Neuron (in vitro differentiated cells): ENCODE measurements around the gene PTPRK.

Experiments
- H2AFZ ChIP-seq: one replicate; pipeline ENCODE4 v1.6.1; 2013; ENCODE audit warnings: low read depth, mild to moderate bottlenecking, inconsistent platforms, low read length, moderate library complexity
- H3K27me3 ChIP-seq: one replicate; pipeline ENCODE4 v1.6.1; 2013; ENCODE audit warnings: low read length; ENCODE audit not compliant: insufficient read depth
- H3K36me3 ChIP-seq: one replicate; pipeline ENCODE4 v1.6.1; 2013; ENCODE audit warnings: low read length; ENCODE audit not compliant: insufficient read depth
- H3K4me1 ChIP-seq: one replicate; pipeline ENCODE4 v1.6.1; 2013; ENCODE audit warnings: low read length; ENCODE audit not compliant: insufficient read depth
- H3K4me3 ChIP-seq: 2 replicates; pipeline ENCODE4 v1.5.1; 2013; ENCODE audit warnings: mild to moderate bottlenecking, low read length, moderate library complexity
- H3K9me3 ChIP-seq: one replicate; pipeline ENCODE4 v1.6.1; 2013; ENCODE audit warnings: low read length

The PTPRK gene

GRCh38 chr6:128371136-128371535 is 149.3 kb downstream of the PTPRK start:
- Histone ChIP-seq H2AFZ (no peak overlapping the region), H3K36me3 (peaks cover 3% of the 10 kb centered on the region), H3K4me3 (no peak overlapping the region), H3K4me1 (no peaks in the 10 kb centered on the region), H3K9me3 (peaks cover 5% of the 10 kb centered on the region), H3K27me3 (no peaks in the 10 kb centered on the region)

DNA sequence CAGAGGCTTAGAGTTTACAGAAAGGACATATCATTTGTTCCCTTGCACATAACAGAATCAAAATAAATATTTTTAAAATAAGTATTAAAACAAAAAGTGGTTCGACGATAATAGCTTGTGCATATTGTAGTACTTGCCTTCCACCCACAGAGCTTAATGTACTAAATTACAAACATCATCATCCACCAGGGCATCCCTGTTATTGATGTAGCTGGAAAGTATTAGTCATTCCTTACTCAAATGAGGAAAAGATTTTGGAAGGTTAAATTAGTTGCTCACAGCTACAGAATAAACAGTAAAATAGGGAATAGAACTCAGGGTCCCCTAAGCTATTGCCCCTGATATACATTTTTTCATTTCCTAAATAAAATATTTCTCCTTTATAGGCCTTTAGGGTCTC is 150.3 kb downstream of the PTPRK start:
- no peak overlapping the region for H2AFZ ChIP-seq
- no peak overlapping the region for H3K4me3 ChIP-seq
- peaks cover 3% of the 10 kb centered on the region for H3K36me3 ChIP-seq
- H3K27me3 ChIP-seq: no peaks in the 10 kb centered on the region
- no peaks in the 10 kb centered on the region for H3K9me3 ChIP-seq
- no peaks in the 10 kb centered on the region for H3K4me1 ChIP-seq

DNA sequence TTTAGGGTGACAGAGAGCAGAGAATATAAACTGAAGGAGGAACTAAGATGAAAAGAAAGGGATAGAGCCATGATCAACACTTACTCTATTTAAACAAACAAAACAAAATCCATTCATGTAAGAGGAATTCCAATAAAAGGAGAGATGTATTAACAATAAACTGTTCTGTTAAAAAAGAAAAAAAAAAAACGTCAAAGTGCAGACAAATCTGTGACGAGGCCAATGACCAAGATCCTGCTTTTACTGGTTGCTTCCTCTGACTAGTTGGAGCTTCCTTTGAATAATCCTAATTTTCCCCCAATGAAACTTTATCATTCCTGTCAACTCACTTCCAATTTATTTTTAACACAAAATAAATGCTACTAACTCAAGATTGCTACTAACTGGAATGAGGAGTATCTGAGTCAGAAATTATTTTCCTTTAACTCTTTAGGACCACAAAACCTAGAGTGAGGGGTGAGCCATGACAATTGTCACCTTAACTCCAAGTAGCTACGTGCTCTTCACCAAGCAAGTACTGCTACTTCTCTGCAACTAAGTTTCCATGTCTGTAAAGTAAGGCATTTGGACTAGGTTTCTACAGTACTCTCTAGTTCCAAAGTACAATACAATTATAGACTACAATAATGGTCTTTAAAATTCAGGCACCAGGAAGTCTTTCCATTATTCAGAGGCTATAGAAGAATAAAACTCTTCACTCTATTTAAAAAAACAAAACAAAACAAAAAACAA is 152.0 kb downstream of the PTPRK start:
- H2AFZ ChIP-seq: no peak overlapping the region
- H3K4me3 ChIP-seq: no peak overlapping the region
- H3K36me3 ChIP-seq: no peaks in the 10 kb centered on the region
- no peaks in the 10 kb centered on the region for H3K27me3 ChIP-seq
- no peaks in the 10 kb centered on the region for H3K9me3 ChIP-seq
- H3K4me1 ChIP-seq: no peaks in the 10 kb centered on the region

DNA sequence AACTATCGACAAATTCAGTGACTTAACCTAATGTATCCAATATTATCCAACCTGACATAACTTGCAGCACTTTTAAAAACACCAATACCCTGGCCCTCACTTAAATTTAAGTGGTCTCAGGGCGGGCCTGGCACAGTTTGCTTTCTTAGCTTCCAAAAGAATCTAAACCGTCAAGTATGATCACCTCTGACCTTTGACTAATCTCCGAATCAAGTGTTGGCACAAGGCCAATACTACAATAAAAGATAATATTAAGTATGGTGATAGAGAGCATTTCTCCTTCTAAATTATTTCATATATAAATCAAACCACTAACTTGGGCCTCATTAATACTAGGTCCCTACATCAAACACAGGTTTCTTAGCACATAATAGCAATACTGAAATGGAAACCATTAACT is 153.0 kb downstream of the PTPRK start:
- Histone ChIP-seq H3K4me3 (no peak overlapping the region), H2AFZ (no peak overlapping the region), H3K36me3 (no peaks in the 10 kb centered on the region), H3K4me1 (no peaks in the 10 kb centered on the region), H3K9me3 (no peaks in the 10 kb centered on the region), H3K27me3 (no peaks in the 10 kb centered on the region)

GRCh38 chr6:128365520-128366160 is 154.8 kb downstream of the PTPRK start:
- Histone ChIP-seq H3K27me3 (no peaks in the 10 kb centered on the region), H3K4me3 (no peak overlapping the region), H3K4me1 (no peaks in the 10 kb centered on the region), H3K9me3 (no peaks in the 10 kb centered on the region), H3K36me3 (no peaks in the 10 kb centered on the region), H2AFZ (no peak overlapping the region)

GRCh38 chr6:128364766-128365519 is 155.5 kb downstream of the PTPRK start:
- Histone ChIP-seq H3K36me3 (no peaks in the 10 kb centered on the region), H3K4me1 (no peaks in the 10 kb centered on the region)

GRCh38 chr6:128363020-128363813 is 157.2 kb downstream of the PTPRK start:
- H3K4me1 ChIP-seq: no peaks in the 10 kb centered on the region
- H3K27me3 ChIP-seq: no peaks in the 10 kb centered on the region
- no peaks in the 10 kb centered on the region for H3K9me3 ChIP-seq
- no peaks in the 10 kb centered on the region for H3K36me3 ChIP-seq
- H2AFZ ChIP-seq: no peak overlapping the region
- H3K4me3 ChIP-seq: no peak overlapping the region

More at GRCh38 chr6:128364766-128365519, 155.5 kb downstream of the PTPRK start:
- no peaks in the 10 kb centered on the region for H3K9me3 ChIP-seq
- no peak overlapping the region for H3K4me3 ChIP-seq
- no peaks in the 10 kb centered on the region for H3K27me3 ChIP-seq
- no peak overlapping the region for H2AFZ ChIP-seq

- no peaks in the 10 kb centered on the region for H3K9me3 ChIP-seq
- H3K4me3 ChIP-seq: no peak overlapping the region
- H3K4me1 ChIP-seq: no peaks in the 10 kb centered on the region
- H2AFZ ChIP-seq: no peak overlapping the region
- H3K36me3 ChIP-seq: no peaks in the 10 kb centered on the region
- H3K27me3 ChIP-seq: no peaks in the 10 kb centered on the region
Measured at GRCh38 chr6:128361378-128361777, 159.0 kb downstream of the PTPRK start.

GRCh38 chr6:128358244-128358776 is 162.1 kb downstream of the PTPRK start:
- Histone ChIP-seq H2AFZ (no peak overlapping the region), H3K4me3 (no peak overlapping the region), H3K36me3 (no peaks in the 10 kb centered on the region), H3K27me3 (no peaks in the 10 kb centered on the region), H3K4me1 (no peaks in the 10 kb centered on the region), H3K9me3 (no peaks in the 10 kb centered on the region)

GRCh38 chr6:128357392-128358130 is 162.8 kb downstream of the PTPRK start:
- Histone ChIP-seq H3K27me3 (no peaks in the 10 kb centered on the region), H3K36me3 (no peaks in the 10 kb centered on the region), H3K9me3 (no peaks in the 10 kb centered on the region), H3K4me3 (no peak overlapping the region), H3K4me1 (no peaks in the 10 kb centered on the region), H2AFZ (no peak overlapping the region)

- H3K36me3 ChIP-seq: no peaks in the 10 kb centered on the region
- H2AFZ ChIP-seq: no peak overlapping the region
Measured at GRCh38 chr6:128352366-128352765, 168.0 kb downstream of the PTPRK start.

GRCh38 chr6:128351255-128351514 is 169.2 kb downstream of the PTPRK start:
- no peak overlapping the region for H3K4me3 ChIP-seq

More at GRCh38 chr6:128352366-128352765, 168.0 kb downstream of the PTPRK start:
- no peaks in the 10 kb centered on the region for H3K27me3 ChIP-seq
- H3K4me3 ChIP-seq: no peak overlapping the region
- H3K4me1 ChIP-seq: no peaks in the 10 kb centered on the region
- H3K9me3 ChIP-seq: no peaks in the 10 kb centered on the region

More at GRCh38 chr6:128351255-128351514, 169.2 kb downstream of the PTPRK start:
- peaks cover 7% of the 10 kb centered on the region for H3K4me1 ChIP-seq
- H3K36me3 ChIP-seq: no peaks in the 10 kb centered on the region
- H3K9me3 ChIP-seq: no peaks in the 10 kb centered on the region
- no peaks in the 10 kb centered on the region for H3K27me3 ChIP-seq
- no peak overlapping the region for H2AFZ ChIP-seq
